GM12872 (cell line): ENCODE results near the gene CYS1.

Experiments used
- TF ChIP-seq, protein P1 (sequence below): IDR thresholded peaks from 3 replicates; pipeline ENCODE4 v1.5.1; 2011; ENCODE audit warnings: low read depth, mild to moderate bottlenecking, low read length, moderate library complexity; ENCODE audit not compliant: insufficient read depth

CYS1 gene

GRCh38 chr2:10101491-10101890, 21.3 kb upstream of the CYS1 start:
- TF ChIP-seq, protein P1, sequence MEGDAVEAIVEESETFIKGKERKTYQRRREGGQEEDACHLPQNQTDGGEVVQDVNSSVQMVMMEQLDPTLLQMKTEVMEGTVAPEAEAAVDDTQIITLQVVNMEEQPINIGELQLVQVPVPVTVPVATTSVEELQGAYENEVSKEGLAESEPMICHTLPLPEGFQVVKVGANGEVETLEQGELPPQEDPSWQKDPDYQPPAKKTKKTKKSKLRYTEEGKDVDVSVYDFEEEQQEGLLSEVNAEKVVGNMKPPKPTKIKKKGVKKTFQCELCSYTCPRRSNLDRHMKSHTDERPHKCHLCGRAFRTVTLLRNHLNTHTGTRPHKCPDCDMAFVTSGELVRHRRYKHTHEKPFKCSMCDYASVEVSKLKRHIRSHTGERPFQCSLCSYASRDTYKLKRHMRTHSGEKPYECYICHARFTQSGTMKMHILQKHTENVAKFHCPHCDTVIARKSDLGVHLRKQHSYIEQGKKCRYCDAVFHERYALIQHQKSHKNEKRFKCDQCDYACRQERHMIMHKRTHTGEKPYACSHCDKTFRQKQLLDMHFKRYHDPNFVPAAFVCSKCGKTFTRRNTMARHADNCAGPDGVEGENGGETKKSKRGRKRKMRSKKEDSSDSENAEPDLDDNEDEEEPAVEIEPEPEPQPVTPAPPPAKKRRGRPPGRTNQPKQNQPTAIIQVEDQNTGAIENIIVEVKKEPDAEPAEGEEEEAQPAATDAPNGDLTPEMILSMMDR: no peak

DNA sequence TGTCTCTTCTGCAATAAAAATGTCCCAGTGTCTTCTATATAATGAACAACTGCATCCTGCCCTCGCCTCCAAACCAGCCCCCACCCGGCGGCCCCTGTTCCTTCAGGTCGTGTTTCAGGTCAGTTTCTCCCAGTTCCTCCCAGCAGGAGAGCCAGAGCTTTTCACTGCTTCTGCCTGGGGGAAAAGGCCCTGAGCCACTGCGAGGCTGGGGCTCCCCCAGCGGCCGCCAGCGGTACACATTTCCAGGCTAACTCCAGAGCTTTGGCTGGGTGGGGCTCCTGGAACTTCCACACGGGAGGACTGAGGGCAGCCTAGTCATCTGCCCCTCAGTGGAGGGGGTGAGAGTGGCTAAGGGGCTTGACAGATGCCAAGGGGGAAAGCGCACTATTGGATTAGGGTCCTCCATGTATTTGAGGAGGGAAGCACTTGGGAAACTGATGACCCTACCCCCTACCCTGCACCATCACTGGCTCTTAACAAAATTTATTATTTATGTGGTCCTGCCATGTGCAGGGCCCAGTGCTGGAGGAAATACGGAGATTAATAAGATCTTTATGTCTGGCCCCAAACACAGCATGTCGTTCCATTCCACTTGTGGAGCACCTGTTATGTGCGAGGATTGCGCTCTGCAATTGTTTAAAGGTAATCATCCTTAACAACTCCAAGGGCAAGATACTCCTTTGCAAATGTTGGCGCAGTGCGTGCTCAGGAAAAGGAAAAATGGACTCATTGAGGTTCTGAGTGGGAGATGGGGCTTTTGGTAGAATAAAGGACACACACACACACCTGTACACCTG, 17.3 kb upstream of the CYS1 start:
- TF ChIP-seq, protein P1: peak; percentile 98

GRCh38 chr2:10096641-10097040, 16.4 kb upstream of the CYS1 start:
- TF ChIP-seq, protein P1: no peak

DNA sequence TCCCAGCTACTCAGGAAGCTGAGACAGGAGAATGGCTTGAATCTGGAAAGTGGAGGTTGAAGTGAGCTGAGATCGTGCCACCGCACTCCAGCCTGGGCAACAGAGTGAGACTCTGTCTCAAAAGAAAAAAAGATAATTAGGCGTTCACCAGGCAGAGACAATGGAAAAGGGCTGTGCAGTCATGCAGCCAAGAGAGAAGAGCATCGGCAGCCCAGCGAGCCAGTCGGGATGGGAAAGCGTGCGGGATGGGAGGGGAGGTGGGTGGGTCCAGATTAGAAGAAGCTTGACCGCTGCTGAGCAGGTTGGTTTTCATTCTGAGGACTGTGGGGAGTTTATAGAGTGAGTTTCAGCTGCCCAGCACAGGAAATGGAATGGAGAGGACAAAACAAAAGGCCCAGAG, 15.0 kb upstream of the CYS1 start:
- TF ChIP-seq, protein P1: no peak

GRCh38 chr2:10094271-10094814, 14.1 kb upstream of the CYS1 start:
- TF ChIP-seq, protein P1: no peak

GRCh38 chr2:10091182-10091888, 11.1 kb upstream of the CYS1 start:
- TF ChIP-seq, protein P1: no peak

DNA sequence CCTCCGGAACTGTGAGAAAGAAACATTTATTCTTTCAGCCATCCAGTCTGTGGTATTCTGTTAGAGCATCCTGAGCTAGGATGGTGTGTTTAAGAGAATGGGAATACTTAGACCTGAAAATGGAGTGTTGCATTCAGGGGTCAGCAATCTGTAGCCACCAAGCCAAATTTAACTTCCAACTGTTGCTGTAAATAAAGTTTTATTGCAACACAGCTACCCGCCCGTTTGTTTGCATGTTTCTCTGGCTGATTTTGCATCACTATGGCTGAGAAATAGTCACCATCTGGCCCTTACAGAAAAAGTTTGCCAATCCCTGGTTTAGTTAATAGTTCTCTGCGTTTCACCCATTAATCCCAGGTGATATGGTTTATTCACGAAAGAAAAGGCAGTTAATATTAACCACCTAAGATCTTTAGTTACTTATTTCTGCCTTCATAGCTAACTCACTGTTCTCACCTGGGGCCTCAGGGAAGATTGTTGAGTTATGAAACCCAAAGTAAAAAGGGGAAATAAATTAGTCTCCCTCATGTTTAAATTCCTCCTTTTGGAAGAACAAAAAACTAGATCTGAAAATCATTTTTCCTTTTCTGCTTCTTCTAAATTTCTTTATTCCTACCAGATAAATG, 9.5 kb upstream of the CYS1 start:
- TF ChIP-seq, protein P1: no peak
